SU-DHL-6 (cell line): Measurements from ENCODE around the gene CUX1.
A peak's percentile ranks its signal among the peaks of the same experiment; 100 is the strongest.

Source experiments
- H2AFZ ChIP-seq: fragments of 200-600 bp; sonication (generic); 2 replicates; pipeline ENCODE4 v1.6.1; 2014; ENCODE audit warnings: low read depth, mild to moderate bottlenecking, moderate library complexity, mixed read lengths, antibody characterized with exemption, low read length; ENCODE audit not compliant: severe bottlenecking
- H3F3A ChIP-seq: fragments of 200-600 bp; shearing (Covaris generic); 2 replicates; pipeline ENCODE4 v1.6.0; 2016; ENCODE audit warnings: antibody characterized with exemption, mild to moderate bottlenecking; ENCODE audit not compliant: insufficient read depth
- H3K27ac ChIP-seq: fragments of 200-600 bp; sonication (generic); 2 replicates; pipeline ENCODE4 v1.5.1; 2016; ENCODE audit warnings: low read depth, mild to moderate bottlenecking, low read length, moderate library complexity, mixed read lengths
- H3K27me3 ChIP-seq: fragments of 200-600 bp; sonication (generic), shearing (Covaris generic); 2 replicates; pipeline ENCODE4 v1.6.0; 2014; ENCODE audit warnings: mild to moderate bottlenecking, low read length
- H3K36me3 ChIP-seq: fragments of 200-600 bp; sonication (generic); 2 replicates; pipeline ENCODE4 v1.6.1; 2014; ENCODE audit warnings: mild to moderate bottlenecking, low read length, mixed read lengths
- H3K4me2 ChIP-seq: fragments of 300-600, 200-600 bp; shearing (Covaris generic), sonication (generic); 2 replicates; pipeline ENCODE4 v1.6.0; 2014; ENCODE audit warnings: low read length, low read depth, mild to moderate bottlenecking; ENCODE audit not compliant: poor library complexity, severe bottlenecking
- H3K4me3 ChIP-seq: fragments of 200-600 bp; sonication (generic); 2 replicates; pipeline ENCODE4 v1.5.1; 2014; ENCODE audit warnings: antibody characterized with exemption, low read length, mild to moderate bottlenecking, mixed read lengths; ENCODE audit not compliant: insufficient read depth, poor library complexity, severe bottlenecking
- H3K79me2 ChIP-seq: fragments of 200-600 bp; sonication (generic); 2 replicates; pipeline ENCODE4 v1.6.1; 2014; ENCODE audit warnings: mild to moderate bottlenecking, low read length, moderate library complexity; ENCODE audit not compliant: insufficient read depth
- H3K9ac ChIP-seq: fragments of 200-600 bp; sonication (generic); 2 replicates; pipeline ENCODE4 v1.7.0; 2014; ENCODE audit warnings: mild to moderate bottlenecking, low read length
- H3K9me2 ChIP-seq: fragments of 200-600 bp; sonication (generic); replicated peaks from 2 replicates; pipeline ENCODE4 v1.6.1; 2014; ENCODE audit warnings: low read length; ENCODE audit not compliant: insufficient read depth
- H3K9me3 ChIP-seq: fragments of 200-600 bp; sonication (generic); 2 replicates; pipeline ENCODE4 v1.6.1; 2014; ENCODE audit warnings: low read length, mixed read lengths; ENCODE audit not compliant: insufficient read depth
- H4K20me1 ChIP-seq: fragments of 200-600 bp; sonication (generic); 2 replicates; pipeline ENCODE4 v1.6.1; 2014; ENCODE audit warnings: low read depth, mild to moderate bottlenecking, antibody characterized with exemption, low read length, moderate library complexity, mixed read lengths
- CTCF ChIP-seq: fragments of 200-600 bp; sonication (generic); IDR thresholded peaks from one replicate; pipeline ENCODE4 v1.5.1; 2017; ENCODE audit warnings: antibody characterized with exemption, mild to moderate bottlenecking, low read length, moderate library complexity; ENCODE audit not compliant: insufficient read depth, poor library complexity, severe bottlenecking
- EZH2phosphoT487 ChIP-seq: fragments of 200-600 bp; sonication (generic), shearing (Covaris generic); conservative IDR thresholded peaks from 2 replicates; pipeline ENCODE4 v1.6.1; 2018; ENCODE audit warnings: mild to moderate bottlenecking, antibody characterized with exemption, low read length, moderate library complexity, mixed read lengths

Gene CUX1

GRCh38 chr7:102292813-102293798, 475.7 kb downstream of the CUX1 start:
- peaks cover 81% of the 10 kb centered on the region for H3F3A ChIP-seq
- peak overlapping the region; percentile 43 for H3K4me3 ChIP-seq
- no peaks in the 10 kb centered on the region for H3K9me3 ChIP-seq
- peak overlapping the region; percentile 88 for H3K4me2 ChIP-seq
- peak overlapping the region; percentile 80 for H3K9ac ChIP-seq
- H3K27ac ChIP-seq: peak overlapping the region; percentile 93
- H3K36me3 ChIP-seq: no peaks in the 10 kb centered on the region
- no peak overlapping the region for H2AFZ ChIP-seq
- TF ChIP-seq EZH2phosphoT487 (no peak), CTCF (no peak)
- H3K27me3 ChIP-seq: no peaks in the 10 kb centered on the region
- peaks cover 4% of the 10 kb centered on the region; the same call in 1 of the 2 replicates for H4K20me1 ChIP-seq
- H3K79me2 ChIP-seq: peaks cover 88% of the 10 kb centered on the region
- no peaks in the 10 kb centered on the region for H3K9me2 ChIP-seq

- Histone ChIP-seq H3K36me3 (no peaks in the 10 kb centered on the region), H3K27ac (peak overlapping the region; percentile 93), H3K27me3 (no peaks in the 10 kb centered on the region), H2AFZ (no peak overlapping the region), H4K20me1 (peaks cover 9% of the 10 kb centered on the region; the same call in 1 of the 2 replicates), H3K9me2 (no peaks in the 10 kb centered on the region), H3K79me2 (peaks cover 90% of the 10 kb centered on the region), H3K4me2 (peak overlapping the region; percentile 88), H3F3A (peaks cover 78% of the 10 kb centered on the region), H3K9me3 (no peaks in the 10 kb centered on the region), H3K9ac (peak overlapping the region; percentile 80), H3K4me3 (no peak overlapping the region)
- no peak for TF ChIP-seq EZH2phosphoT487
- TF ChIP-seq CTCF: no peak
These were observed 477.2 kb downstream of the CUX1 start for GRCh38 chr7:102294589-102294988.

GRCh38 chr7:102295346-102296178, 478.1 kb downstream of the CUX1 start:
- no peak overlapping the region for H3K4me3 ChIP-seq
- H3K27ac ChIP-seq: peak overlapping the region; percentile 93
- peaks cover 9% of the 10 kb centered on the region; the same call in 1 of the 2 replicates for H4K20me1 ChIP-seq
- H3K4me2 ChIP-seq: peak overlapping the region; percentile 88
- no peaks in the 10 kb centered on the region for H3K36me3 ChIP-seq
- H3K9me2 ChIP-seq: no peaks in the 10 kb centered on the region
- H3K9me3 ChIP-seq: no peaks in the 10 kb centered on the region
- TF ChIP-seq EZH2phosphoT487 (no peak), CTCF (no peak)
- peaks cover 96% of the 10 kb centered on the region for H3K79me2 ChIP-seq
- 0 out of 2 replicates have a peak overlapping the region, but pooled peaks have one; percentile 80 for H3K9ac ChIP-seq
- H3K27me3 ChIP-seq: no peaks in the 10 kb centered on the region
- no peak overlapping the region for H2AFZ ChIP-seq
- peaks cover 77% of the 10 kb centered on the region for H3F3A ChIP-seq
